EH (cell line): ENCODE results near the gene PROZ.
"Not testable (repeated sequence)": the region's sequence is repeated elsewhere in the genome, so short reads cannot be mapped to it uniquely, and the experiment has no call there.

ENCODE experiments used
- DNase-seq: peaks from one replicate; pipeline ENCODE4 v3.0.0-alpha.2; 2015; ENCODE audit warnings: low read depth

PROZ gene

GRCh38 chr13:113155982-113156655 lies 2.3 kb upstream of the PROZ start:
- DNase-seq: no peak

GRCh38 chr13:113157206-113157928 lies 1.1 kb upstream of the PROZ start:
- no peak for DNase-seq

GRCh38 chr13:113158946-113159345 lies 498 bp downstream of the PROZ start:
- no peak for DNase-seq

- no peak for DNase-seq
Observed at GRCh38 chr13:113159701-113160100, 1.3 kb downstream of the PROZ start.

- DNase-seq: no peak
Observed at GRCh38 chr13:113160983-113161382, 2.5 kb downstream of the PROZ start.

GRCh38 chr13:113161433-113161832 lies 3.0 kb downstream of the PROZ start:
- DNase-seq: no peak

GRCh38 chr13:113161975-113162374 lies 3.5 kb downstream of the PROZ start:
- DNase-seq: not testable (repeated sequence)

- no peak for DNase-seq
Observed at GRCh38 chr13:113162783-113163685, 4.6 kb downstream of the PROZ start.

- no peak for DNase-seq
Observed at GRCh38 chr13:113164492-113164891, 6.0 kb downstream of the PROZ start.

GRCh38 chr13:113166266-113166665 lies 7.8 kb downstream of the PROZ start:
- DNase-seq: no peak

GRCh38 chr13:113166681-113167080 lies 8.2 kb downstream of the PROZ start:
- no peak for DNase-seq

- no peak for DNase-seq
Observed at GRCh38 chr13:113167155-113167554, 8.7 kb downstream of the PROZ start.

GRCh38 chr13:113167575-113167974 lies 9.1 kb downstream of the PROZ start:
- no peak for DNase-seq

- DNase-seq: no peak
Observed at GRCh38 chr13:113168211-113168610, 9.8 kb downstream of the PROZ start.

GRCh38 chr13:113169277-113170272 lies 11.1 kb downstream of the PROZ start:
- no peak for DNase-seq

- no peak for DNase-seq
Observed at GRCh38 chr13:113170511-113170910, 12.1 kb downstream of the PROZ start.

- DNase-seq: no peak
Observed at GRCh38 chr13:113171250-113172125, 13.0 kb downstream of the PROZ start.

GRCh38 chr13:113172419-113172926 lies 14.0 kb downstream of the PROZ start:
- DNase-seq: no peak

GRCh38 chr13:113176280-113176679 lies 17.8 kb downstream of the PROZ start:
- DNase-seq: no peak

GRCh38 chr13:113176822-113177221 lies 18.4 kb downstream of the PROZ start:
- DNase-seq: no peak
